Stimulated activated naive CD8-positive, alpha-beta T cell treated with anti-CD3 and anti-CD28 coated beads, Interleukin-15, Interleukin-2, amounts not matched to agents 100 U/mL and 50 U/mL, for 24 hours (primary cell): ENCODE results near the gene NLK.

Source experiments
- ATAC-seq: fragments of 150-1000 bp; cut with Tn5 transposase; one replicate; pipeline ENCODE4 v1.10.0; 2021
- DNase-seq: peaks from one replicate; pipeline ENCODE4 v3.0.0; 2021

NLK gene

GRCh38 chr17:28113269-28113668 lies 70.8 kb downstream of the NLK start:
- no peak for ATAC-seq
- DNase-seq, result no peak

- no peak for DNase-seq
- no peak for ATAC-seq
Observed at GRCh38 chr17:28115046-28115445, 72.6 kb downstream of the NLK start.

- no peak for ATAC-seq
Observed at GRCh38 chr17:28117304-28117703, 74.8 kb downstream of the NLK start.

GRCh38 chr17:28118362-28118761 lies 75.9 kb downstream of the NLK start:
- DNase-seq, result no peak
- ATAC-seq, result no peak

More at GRCh38 chr17:28117304-28117703, 74.8 kb downstream of the NLK start:
- no peak for DNase-seq

GRCh38 chr17:28119046-28119445 lies 76.6 kb downstream of the NLK start:
- DNase-seq (no peak), ATAC-seq (no peak)

GRCh38 chr17:28119560-28119959 lies 77.1 kb downstream of the NLK start:
- no peak for ATAC-seq
- DNase-seq, result no peak

- ATAC-seq, result no peak
- no peak for DNase-seq
Observed at GRCh38 chr17:28120766-28121165, 78.3 kb downstream of the NLK start.

- ATAC-seq (no peak), DNase-seq (no peak)
Observed at GRCh38 chr17:28124962-28125361, 82.5 kb downstream of the NLK start.

- no peak for DNase-seq
Observed at GRCh38 chr17:28125526-28126378, 83.3 kb downstream of the NLK start.

GRCh38 chr17:28127196-28127595 lies 84.7 kb downstream of the NLK start:
- ATAC-seq, result no peak
- DNase-seq, result no peak

More at GRCh38 chr17:28125526-28126378, 83.3 kb downstream of the NLK start:
- no peak for ATAC-seq

- ATAC-seq (no peak), DNase-seq (no peak)
Observed at GRCh38 chr17:28128779-28129178, 86.3 kb downstream of the NLK start.

GRCh38 chr17:28130472-28130871 lies 88.0 kb downstream of the NLK start:
- DNase-seq (no peak), ATAC-seq (no peak)

GRCh38 chr17:28131599-28131998 lies 89.1 kb downstream of the NLK start:
- no peak for ATAC-seq

GRCh38 chr17:28133562-28133970 lies 91.1 kb downstream of the NLK start:
- ATAC-seq (peak; percentile 40), DNase-seq (no peak)

More at GRCh38 chr17:28131599-28131998, 89.1 kb downstream of the NLK start:
- no peak for DNase-seq

GRCh38 chr17:28136923-28137322 lies 94.4 kb downstream of the NLK start:
- ATAC-seq, result no peak
- no peak for DNase-seq

GRCh38 chr17:28139822-28140221 lies 97.3 kb downstream of the NLK start:
- no peak for DNase-seq
- ATAC-seq, result no peak

GRCh38 chr17:28141313-28141712 lies 98.8 kb downstream of the NLK start:
- DNase-seq, result no peak
- ATAC-seq, result no peak

- DNase-seq, result no peak
Observed at GRCh38 chr17:28141773-28142172, 99.3 kb downstream of the NLK start.

GRCh38 chr17:28142305-28142704 lies 99.8 kb downstream of the NLK start:
- no peak for DNase-seq
- no peak for ATAC-seq

More at GRCh38 chr17:28141773-28142172, 99.3 kb downstream of the NLK start:
- no peak for ATAC-seq

GRCh38 chr17:28144019-28144418 lies 101.5 kb downstream of the NLK start:
- DNase-seq, result no peak
- ATAC-seq, result no peak

- ATAC-seq (no peak), DNase-seq (no peak)
Observed at GRCh38 chr17:28145348-28145747, 102.9 kb downstream of the NLK start.

GRCh38 chr17:28147017-28147416 lies 104.5 kb downstream of the NLK start:
- no peak for ATAC-seq
- DNase-seq, result no peak

GRCh38 chr17:28151001-28151400 lies 108.5 kb downstream of the NLK start:
- DNase-seq (no peak), ATAC-seq (no peak)

GRCh38 chr17:28154214-28154613 lies 111.7 kb downstream of the NLK start:
- ATAC-seq, result no peak

More at GRCh38 chr17:28154214-28154613, 111.7 kb downstream of the NLK start:
- DNase-seq, result no peak
